ENCODE results near the gene CAPN11.

The CAPN11 gene

GRCh38 chr6:44186635-44187025, 28.0 kb downstream of the CAPN11 start:
- Histone ChIP-seq H3K27ac (ENCODE audit: extremely low read depth, low read depth, low read length) (no peak overlapping the region), H3K36me3 (ENCODE audit: control insufficient read depth in 2 of 2, insufficient read depth in 1 of 2, low read length in 2 of 2) (no peaks in the 10 kb centered on the region), H3K4me3 (ENCODE audit: low read depth, low read length) (no peak overlapping the region), H3K4me1 (ENCODE audit: control insufficient read depth, insufficient read depth, low read length) (no peaks in the 10 kb centered on the region), H3K9me3 (ENCODE audit: control insufficient read depth, insufficient read depth, low read depth, low read length) (no peaks in the 10 kb centered on the region)
- TF ChIP-seq WT1 (tag by site-specific recombination; IDR thresholded peaks at IDR 0.05) = no peak
- TF ChIP-seq KLF7 (tag by site-specific recombination; IDR thresholded peaks at IDR 0.05; ENCODE audit: borderline replicate concordance) = no peak
- no peak for TF ChIP-seq ZXDB (tag by site-specific recombination; IDR thresholded peaks at IDR 0.05)
- no peak for TF ChIP-seq ZNF404 (tag by site-specific recombination; IDR thresholded peaks at IDR 0.05)
- TF ChIP-seq ZNF518A (tag by site-specific recombination; conservative IDR thresholded peaks at IDR 0.05; ENCODE audit: low read depth) = no peak
- TF ChIP-seq ZBTB6 (tag by site-specific recombination; IDR thresholded peaks at IDR 0.05) = no peak
- no peak for TF ChIP-seq ZNF10 (tag by site-specific recombination; IDR thresholded peaks at IDR 0.05)
- no peak for TF ChIP-seq ZNF26 (tag by site-specific recombination; IDR thresholded peaks at IDR 0.05)
- no peak for TF ChIP-seq ZNF433 (tag by site-specific recombination; IDR thresholded peaks at IDR 0.05; ENCODE audit: low read depth)
- no peak for TF ChIP-seq ZNF148 (tag by site-specific recombination; IDR thresholded peaks at IDR 0.05; ENCODE audit: borderline replicate concordance)
- no peak for TF ChIP-seq ZSCAN30 (tag by site-specific recombination; IDR thresholded peaks at IDR 0.05)
- TF ChIP-seq HOXC10 (CRISPR knock-in tag; IDR thresholded peaks at IDR 0.05) = no peak
- no peak for TF ChIP-seq ZNF146 (tag by site-specific recombination; IDR thresholded peaks at IDR 0.05)
- ChIA-PET CTCF (interaction anchor here (0.6 to 2.9 kb wide), 8 partner anchors 10 to 269 kb away, joined by 3 to 32 read pairs (median 4); partner anchors contain the start of gene AARS2), POLR2A (interaction anchor here (1.6 kb wide), 1 partner anchor 60 kb away, joined by 5 read pairs; the partner anchor contains the start of gene HSP90AB1)

GRCh38 chr6:44188819-44189218, 30.2 kb downstream of the CAPN11 start:
- no peak overlapping the region for H3K27ac ChIP-seq (ENCODE audit: extremely low read depth, low read depth, low read length)
- H3K36me3 ChIP-seq (ENCODE audit: control insufficient read depth in 2 of 2, insufficient read depth in 1 of 2, low read length in 2 of 2) = no peaks in the 10 kb centered on the region
- POLR2A ChIA-PET = interaction anchor here (1.0 to 2.0 kb wide), 4 partner anchors 14 to 58 kb away, joined by 3 to 7 read pairs (median 4); partner anchors contain the start of genes HSP90AB1 and SLC29A1
- no peak overlapping the region for H3K4me3 ChIP-seq (ENCODE audit: low read depth, low read length)
- no peaks in the 10 kb centered on the region for H3K4me1 ChIP-seq (ENCODE audit: control insufficient read depth, insufficient read depth, low read length)
- CTCF ChIA-PET = interaction anchor here (0.5 to 4.0 kb wide), 6 partner anchors 16 to 76 kb away, joined by 3 to 29 read pairs (median 4); no protein-coding TSS in a partner anchor
- no peaks in the 10 kb centered on the region for H3K9me3 ChIP-seq (ENCODE audit: control insufficient read depth, insufficient read depth, low read depth, low read length)
- TF ChIP-seq ZNF449 (tag by site-specific recombination; IDR thresholded peaks at IDR 0.05) (no peak), ZNF621 (tag by site-specific recombination; IDR thresholded peaks at IDR 0.05) (no peak), FEZF1 (tag by site-specific recombination; IDR thresholded peaks at IDR 0.05) (no peak), GLI2 (tag by site-specific recombination; IDR thresholded peaks at IDR 0.05; ENCODE audit: borderline replicate concordance, low read depth) (no peak), ZNF211 (tag by site-specific recombination; IDR thresholded peaks at IDR 0.05; ENCODE audit: low read depth) (no peak), BCL11A (tag by site-specific recombination; IDR thresholded peaks at IDR 0.05; ENCODE audit: low read depth) (no peak), ZNF777 (tag by site-specific recombination; IDR thresholded peaks at IDR 0.05; ENCODE audit: borderline replicate concordance) (no peak), ATF2 (tag by site-specific recombination; IDR thresholded peaks at IDR 0.05; ENCODE audit: low read depth) (no peak), ZNF169 (tag by site-specific recombination; IDR thresholded peaks at IDR 0.05) (no peak)

Measured in HEK293 (cell line).